Middle frontal gyrus (tissue), 1 donor: ENCODE measurements around the gene DOCK2.

ENCODE experiments used
- DNase-seq: peaks from one replicate; pipeline ENCODE4 v3.0.0-alpha.2; 2015; ENCODE audit warnings: low spot score; ENCODE audit errors: extremely low spot score

The DOCK2 gene

GRCh38 chr5:170114271-170114670, 477.2 kb downstream of the DOCK2 start:
- DNase-seq: no peak

GRCh38 chr5:170115925-170116324, 478.9 kb downstream of the DOCK2 start:
- no peak for DNase-seq

GRCh38 chr5:170117736-170118135, 480.7 kb downstream of the DOCK2 start:
- no peak for DNase-seq

GRCh38 chr5:170120576-170120975, 483.5 kb downstream of the DOCK2 start:
- DNase-seq: no peak

GRCh38 chr5:170121321-170121720, 484.2 kb downstream of the DOCK2 start:
- DNase-seq: no peak

GRCh38 chr5:170126061-170126460, 489.0 kb downstream of the DOCK2 start:
- no peak for DNase-seq

- no peak for DNase-seq
Measured at GRCh38 chr5:170126626-170127025, 489.6 kb downstream of the DOCK2 start.

- no peak for DNase-seq
Measured at GRCh38 chr5:170131235-170131634, 494.2 kb downstream of the DOCK2 start.

- no peak for DNase-seq
Measured at GRCh38 chr5:170132269-170132975, 495.3 kb downstream of the DOCK2 start.
